Measurements from ENCODE around the gene TMEM79.

TMEM79 gene

DNA sequence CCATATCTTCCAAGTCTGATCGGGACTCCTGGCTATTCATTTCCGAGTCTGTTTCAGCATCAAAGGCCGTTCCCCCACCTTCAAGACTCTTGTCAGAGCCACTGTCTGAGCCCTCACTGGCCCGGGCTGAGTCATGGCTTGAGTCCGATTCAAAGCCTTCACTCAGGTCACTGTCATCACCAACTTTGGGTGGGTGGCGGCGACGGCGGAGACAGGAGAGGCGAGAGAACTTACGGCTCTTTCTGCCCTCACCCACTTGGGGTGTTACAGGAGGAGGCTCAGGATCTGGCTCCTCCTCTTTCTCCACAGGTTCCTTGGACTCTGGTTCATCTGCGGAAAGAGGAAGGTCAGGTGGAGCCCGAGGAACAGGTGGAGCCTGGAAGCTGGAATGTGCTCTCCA, 18.1 kb upstream of the TMEM79 start:
- no peak for FAIRE-seq

DNA sequence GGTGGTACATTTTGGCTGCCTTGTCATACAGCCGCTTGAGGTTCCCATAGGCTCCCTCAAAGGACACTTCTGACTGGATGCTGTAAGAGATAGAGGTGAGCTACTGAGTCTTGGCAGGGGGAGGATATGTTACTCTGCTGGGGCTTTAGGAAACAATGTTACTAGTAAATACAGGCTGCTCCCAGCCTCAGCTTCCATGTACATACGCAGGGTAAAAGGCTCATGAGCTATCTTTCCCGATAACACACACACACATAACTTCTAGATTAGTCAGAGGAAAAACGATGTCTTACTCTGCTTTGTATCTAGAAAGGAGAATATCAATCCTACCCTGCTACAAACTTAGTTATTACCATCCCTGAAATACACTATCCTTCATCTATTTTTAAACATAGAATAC, 15.8 kb upstream of the TMEM79 start:
- FAIRE-seq: no peak

DNA sequence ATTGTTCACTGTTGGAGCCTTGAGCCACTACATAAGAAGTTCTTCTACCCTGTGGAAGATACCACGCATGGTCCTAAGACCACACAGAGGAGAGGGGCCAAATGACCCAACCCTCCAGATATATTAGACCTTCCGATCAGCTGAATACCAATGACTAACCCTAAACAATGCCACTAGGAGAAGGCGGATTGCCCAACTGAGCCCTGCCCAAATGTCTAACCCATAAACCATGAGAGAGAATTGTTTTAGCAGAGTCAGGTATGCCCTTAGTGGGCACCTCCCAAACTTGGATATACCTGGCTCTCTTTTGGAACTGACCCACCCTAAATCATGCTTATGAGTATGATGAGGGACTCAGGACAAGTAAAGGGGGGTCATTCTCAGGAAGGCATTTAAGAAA, 13.8 kb upstream of the TMEM79 start:
- FAIRE-seq: no peak

DNA sequence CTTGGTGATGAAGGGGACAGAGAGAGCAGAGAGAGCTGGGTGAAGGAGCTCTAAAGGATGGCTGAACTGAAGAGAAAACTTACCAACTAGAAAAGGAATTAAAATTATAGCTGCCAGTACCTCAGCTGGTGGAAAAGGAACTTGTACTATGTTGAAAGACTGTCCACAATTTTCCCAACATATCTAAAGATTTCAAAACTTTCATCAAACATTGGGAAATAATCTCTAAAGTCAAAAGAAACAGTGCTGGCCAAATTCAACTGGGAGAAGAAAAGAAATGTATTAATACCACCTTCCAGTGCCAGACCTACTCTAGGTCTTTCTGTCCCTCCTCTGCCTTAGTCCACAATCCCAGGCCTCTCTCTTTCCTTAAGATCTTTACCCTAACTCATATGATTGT, 7.6 kb upstream of the TMEM79 start:
- no peak for FAIRE-seq

DNA sequence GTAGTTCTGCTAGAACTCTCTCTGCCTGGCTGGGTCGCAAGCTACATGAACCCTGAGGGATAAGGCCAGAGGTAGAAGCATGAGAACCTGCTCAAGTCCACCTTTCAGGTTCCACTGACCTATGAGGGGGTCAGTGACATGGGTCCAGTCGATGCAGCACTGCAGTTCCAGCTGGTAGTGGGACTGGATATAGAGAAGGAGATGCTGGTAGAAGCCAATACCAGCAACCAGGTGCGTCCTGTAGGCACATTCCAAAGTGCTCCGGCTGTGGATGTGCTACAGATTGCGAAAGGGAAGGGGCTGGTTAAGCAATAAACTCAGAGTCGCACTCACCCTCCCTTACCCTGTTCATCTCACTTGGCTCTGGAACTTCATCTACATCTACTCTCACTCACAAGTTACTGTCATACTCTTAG, 7.2 kb upstream of the TMEM79 start:
- no peak for FAIRE-seq

DNA sequence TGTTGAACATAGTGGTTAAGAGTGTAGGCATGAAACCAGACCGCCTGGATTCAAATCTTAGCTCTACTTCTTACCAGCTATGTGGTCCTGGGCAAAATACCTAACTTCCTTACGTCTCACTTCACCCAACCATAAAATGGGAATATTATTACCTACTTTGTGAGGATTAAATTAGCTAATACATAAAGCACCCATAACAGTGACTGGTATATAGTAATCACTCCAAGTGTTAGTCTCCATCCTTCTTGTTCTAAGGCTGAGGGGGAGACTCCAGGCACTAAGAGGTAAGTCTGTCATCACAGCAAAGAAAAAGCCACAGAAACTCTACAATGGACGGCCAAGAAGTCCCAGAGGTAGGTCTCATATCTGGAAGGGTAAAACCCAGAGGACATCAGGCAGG, 4.3 kb upstream of the TMEM79 start:
- no peak for FAIRE-seq

DNA sequence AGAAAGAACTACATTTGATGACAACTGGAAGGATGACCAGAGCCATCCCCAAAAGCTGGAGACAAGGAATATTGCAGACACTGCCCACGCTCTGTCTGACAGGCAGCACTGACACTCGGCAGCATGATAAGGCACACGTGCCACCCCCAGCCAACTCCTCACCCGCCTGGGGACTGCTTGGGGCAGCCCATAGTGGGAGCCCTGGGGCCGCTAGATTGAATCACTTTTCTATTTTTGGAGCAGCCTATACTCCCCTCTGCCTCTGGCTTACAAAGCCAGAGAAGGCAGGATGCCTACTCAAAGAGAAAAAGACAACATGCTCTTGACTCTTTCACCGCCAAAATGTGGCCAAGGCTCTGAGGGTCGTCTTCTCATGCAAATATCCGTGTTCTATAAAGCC, 2.8 kb upstream of the TMEM79 start:
- FAIRE-seq: no peak

DNA sequence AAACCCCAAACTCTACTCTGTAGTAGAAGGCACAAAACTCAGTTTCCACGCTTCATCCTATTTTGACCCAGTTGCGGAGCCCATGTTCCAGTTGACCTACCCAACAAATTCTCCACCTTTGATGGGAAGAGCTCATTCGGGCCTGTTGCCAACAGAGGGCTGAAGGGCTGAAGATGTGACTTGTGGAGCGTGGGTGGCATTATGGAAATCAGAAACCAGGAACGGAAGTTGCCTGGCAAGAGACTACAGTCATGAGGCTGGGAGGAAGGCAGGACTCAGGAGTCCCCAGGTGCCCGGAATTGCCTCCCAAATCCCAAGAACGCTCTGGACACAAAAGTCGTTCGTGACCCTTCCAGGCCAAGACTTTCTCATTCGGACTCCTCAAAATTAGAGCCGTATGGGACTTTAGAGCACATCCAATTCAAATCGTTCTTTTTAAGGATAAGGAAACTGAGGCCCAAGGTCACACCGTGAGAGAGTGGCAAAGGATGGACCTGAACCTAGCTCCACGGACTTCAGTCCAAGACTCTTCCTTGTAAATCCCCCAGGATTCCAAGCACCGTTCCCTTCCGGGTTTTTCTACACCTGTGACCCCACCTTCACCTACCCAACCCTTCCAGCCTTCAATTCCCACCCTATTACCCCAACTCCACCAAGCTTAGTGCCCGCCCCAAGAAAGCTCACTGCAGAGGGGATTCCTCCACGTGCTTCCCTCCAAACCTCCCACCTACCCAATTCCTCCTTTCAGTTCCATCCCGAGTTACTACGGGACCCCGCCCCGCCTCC, 2.2 kb upstream of the TMEM79 start:
- FAIRE-seq: no peak

DNA sequence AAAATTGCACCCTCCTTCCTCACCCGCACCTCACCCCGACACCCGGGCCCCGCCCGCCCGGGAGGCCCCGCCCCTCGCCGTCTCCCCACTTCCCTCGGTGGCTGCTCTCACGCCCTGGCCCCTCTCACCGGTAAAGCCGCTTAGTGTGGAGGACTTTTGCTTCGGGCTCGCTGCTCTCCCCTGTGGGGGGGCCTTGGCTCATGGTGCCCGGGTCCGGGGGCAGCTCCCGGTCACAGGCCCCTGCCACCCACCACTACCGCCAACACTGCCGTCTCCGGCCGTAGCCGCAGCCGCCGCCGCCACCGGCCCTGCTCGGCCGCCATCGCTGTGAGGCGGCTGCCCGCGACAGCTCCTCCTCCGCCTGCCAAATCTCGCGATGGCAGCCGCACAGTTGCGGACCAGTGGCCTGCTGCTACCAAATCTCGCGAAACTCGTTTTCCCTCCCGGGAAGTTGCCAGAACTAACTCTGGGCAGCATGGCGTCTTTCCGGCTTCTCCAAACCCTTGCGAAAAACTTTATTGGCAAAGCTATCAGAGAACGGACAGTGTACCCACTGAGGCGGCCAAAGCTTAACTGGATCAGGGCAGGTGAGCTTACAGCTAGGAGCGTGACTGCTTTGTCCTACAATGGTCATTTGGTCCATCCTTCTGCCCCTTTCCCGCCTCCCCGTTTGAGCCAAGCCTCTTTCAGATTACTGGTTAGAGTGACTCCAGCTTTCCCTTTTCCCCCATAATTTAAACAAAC, 1.5 kb upstream of the TMEM79 start, which contains the start of gene SMG5:
SMG5 (minus strand) TSS at position 347 of the 744 bp plus-strand sequence; CDS start at position 202, 145 bp downstream.
- peak; percentile 59 for FAIRE-seq

DNA sequence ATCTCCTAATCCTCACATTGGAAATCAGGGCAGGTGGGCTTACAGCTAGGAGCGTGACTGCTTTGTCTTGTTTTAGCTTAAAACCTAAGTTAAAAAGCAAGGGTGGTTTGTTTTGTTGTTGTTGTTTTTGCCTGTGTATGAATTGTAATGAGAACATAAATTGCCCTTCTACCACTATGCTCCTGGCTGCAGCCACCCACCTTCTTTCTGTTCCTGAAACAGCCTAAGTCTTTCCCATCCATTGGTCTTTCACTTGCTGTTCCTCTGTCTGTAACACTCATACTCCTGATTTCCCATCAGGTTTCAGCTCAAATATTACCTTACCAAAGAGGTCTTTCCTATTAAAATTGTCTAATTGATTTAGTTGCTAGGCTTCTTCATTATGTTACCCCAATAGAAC, 604 bp upstream of the TMEM79 start:
- no peak for FAIRE-seq

DNA sequence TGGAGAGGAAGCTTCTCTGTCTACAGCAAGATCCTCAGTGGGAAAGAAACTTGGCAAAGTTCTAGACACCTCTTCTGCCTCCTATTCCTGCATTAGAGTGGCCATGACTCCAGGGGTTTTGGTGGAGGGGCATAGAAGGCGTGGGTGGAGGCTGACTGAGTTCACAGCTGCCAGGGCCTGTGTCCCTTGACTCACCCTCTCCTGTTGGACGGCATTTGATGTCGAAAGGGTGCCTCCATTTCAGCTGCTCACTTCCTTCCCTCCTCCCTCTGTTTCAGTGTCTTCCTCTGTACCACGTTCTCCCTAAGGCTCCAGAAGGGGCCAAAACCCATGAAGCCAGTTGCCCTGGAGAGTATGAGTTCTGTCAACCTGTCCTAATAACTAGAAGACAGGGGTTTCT, 632 bp downstream of the TMEM79 start:
- FAIRE-seq: no peak

DNA sequence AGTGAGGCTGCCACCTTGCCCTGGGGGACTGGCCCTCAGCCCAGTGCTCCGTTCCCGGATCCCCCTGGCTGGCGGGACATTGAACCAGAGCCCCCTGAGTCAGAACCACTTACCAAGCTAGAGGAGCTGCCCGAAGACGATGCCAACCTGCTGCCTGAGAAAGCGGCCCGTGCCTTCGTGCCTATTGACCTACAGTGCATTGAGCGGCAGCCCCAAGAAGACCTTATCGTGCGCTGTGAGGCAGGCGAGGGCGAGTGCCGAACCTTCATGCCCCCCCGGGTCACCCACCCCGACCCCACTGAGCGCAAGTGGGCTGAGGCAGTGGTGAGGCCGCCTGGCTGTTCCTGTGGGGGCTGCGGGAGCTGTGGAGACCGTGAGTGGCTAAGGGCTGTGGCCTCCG, 1.3 kb downstream of the TMEM79 start:
- no peak for FAIRE-seq

DNA sequence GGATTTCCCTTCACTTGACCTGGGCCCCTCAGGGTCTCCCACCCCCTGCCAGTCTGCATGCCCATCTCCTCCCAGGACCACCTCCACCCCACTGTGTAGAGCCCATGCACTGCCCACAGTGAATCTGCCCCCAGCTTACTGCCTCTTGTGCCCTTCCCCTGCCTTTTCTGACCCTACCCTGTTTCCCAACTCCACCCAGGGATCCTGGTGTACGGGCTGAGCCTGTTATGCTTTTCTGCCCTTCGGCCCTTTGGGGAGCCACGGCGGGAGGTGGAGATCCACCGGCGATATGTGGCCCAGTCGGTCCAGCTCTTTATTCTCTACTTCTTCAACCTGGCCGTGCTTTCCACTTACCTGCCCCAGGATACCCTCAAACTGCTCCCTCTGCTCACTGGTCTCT, 1.9 kb downstream of the TMEM79 start:
- FAIRE-seq: no peak

DNA sequence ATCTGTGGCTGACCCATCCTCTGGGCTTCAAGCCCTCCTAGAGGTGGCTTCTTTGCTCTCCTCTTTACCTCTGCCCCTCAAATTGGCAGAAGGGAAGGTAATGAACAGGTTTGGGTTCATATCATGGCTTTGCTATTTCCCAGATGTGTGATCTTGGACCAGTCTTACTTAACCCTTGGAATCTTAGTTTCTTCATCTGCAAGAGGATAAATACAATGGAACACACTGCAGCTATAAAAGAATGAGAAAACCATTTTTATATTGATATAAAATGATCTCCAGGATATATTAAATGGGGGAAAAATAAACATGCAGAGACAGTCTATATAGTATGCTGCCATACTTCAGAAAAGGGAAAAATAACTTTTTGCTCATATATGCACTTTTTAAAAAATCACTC, 5.7 kb downstream of the TMEM79 start:
- FAIRE-seq: no peak

DNA sequence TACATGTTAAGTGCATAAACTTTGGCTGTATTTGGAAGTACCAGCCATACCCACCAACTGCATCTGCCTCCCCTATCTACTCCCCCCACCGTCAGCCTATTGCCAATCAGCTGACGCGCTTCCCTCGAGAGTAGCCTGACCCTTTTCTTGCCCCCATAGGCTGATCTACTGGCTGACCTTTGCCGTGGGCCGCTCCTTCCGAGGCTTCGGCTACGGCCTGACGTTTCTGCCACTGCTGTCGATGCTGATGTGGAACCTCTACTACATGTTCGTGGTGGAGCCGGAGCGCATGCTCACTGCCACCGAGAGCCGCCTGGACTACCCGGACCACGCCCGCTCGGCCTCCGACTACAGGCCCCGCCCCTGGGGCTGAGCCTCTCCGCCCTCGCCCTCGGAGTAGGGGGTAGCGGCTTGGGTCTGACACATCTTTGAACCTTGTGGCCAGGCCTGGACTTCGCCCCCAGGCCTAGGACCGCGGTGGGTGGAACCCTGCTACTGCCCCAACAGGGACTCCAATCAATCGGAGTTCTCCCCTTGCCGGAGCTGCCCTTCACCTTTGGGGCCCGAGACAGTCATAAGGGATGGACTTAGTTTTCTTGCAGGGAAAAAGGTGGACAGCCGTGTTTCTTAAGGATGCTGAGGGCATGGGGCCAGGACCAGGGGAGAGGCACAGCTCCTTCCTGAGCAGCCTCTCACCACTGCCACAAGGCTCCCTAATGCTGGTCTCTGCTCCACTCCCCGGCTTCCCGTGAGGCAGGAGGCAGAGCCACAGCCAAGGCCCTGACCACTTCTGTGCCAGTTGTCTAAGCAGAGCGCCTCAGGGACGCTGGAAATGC, 7.3 kb downstream of the TMEM79 start:
- no peak for FAIRE-seq

DNA sequence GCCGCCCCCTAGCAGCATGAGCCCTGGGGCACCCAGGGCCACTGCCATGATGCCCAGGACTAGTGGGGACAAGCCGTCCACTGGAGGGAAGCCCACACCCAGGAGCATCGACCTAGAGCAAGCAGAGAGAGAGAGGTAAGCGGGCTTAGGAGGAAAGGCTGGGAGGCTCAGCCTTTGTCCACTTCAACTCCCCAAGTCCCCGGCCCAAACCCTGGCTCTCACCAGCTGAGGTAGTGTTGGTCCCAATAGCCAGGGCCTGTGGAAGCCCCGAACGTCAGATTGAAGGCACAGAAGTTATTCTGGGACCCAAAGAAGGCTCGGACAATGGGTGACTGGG, 8.9 kb downstream of the TMEM79 start:
- no peak for FAIRE-seq

DNA sequence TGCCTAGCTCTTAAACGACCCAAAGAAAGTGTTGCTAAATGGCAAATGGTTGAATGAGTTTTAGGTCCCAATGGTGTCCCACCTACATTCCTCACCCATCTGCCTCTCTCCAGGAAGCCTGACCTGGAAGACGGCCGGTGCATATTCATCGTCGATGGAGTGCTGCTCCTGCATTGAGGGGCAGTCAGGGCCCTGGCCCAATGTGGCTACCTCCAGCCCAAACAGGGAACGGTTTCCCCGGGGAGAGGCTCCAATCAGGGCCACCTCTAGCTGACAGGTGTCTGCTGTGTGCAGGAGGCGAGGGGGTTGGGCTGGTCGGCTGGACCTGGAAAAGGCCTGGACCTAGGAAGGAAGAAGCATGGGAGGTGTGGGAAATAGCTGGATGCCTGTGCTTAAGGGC, 9.8 kb downstream of the TMEM79 start:
- no peak for FAIRE-seq

DNA sequence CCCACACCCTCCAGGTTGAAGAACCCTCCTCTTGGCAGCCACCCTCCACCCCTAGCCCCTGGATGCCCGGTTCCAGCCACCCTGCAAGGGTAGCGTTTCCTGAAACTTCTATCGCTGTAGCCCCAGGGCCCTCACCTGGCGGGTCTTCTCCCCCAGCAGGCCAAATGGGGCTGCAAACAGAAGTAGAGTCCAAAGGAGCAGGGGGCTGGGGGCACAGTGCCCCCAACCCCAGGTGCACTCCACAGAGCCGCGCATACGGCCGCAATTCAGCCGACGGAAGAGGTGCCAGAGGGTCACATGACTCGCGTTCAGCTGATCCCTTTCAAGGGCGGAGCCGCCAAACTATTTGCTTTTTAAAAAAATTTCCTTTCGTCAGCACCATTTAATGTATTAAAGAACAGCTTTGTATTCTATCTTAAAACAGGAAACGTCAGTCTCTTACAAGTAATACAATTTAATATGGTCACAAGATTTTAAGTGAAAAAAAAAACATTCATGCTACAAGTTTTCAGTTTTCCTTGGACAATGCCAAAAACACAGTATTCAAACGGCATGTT, 11.3 kb downstream of the TMEM79 start, which contains the start of gene GLMP:
GLMP (minus strand) TSS at position 289 of the 557 bp plus-strand sequence; CDS start at position 255, 34 bp downstream.
- FAIRE-seq: peak; percentile 66

DNA sequence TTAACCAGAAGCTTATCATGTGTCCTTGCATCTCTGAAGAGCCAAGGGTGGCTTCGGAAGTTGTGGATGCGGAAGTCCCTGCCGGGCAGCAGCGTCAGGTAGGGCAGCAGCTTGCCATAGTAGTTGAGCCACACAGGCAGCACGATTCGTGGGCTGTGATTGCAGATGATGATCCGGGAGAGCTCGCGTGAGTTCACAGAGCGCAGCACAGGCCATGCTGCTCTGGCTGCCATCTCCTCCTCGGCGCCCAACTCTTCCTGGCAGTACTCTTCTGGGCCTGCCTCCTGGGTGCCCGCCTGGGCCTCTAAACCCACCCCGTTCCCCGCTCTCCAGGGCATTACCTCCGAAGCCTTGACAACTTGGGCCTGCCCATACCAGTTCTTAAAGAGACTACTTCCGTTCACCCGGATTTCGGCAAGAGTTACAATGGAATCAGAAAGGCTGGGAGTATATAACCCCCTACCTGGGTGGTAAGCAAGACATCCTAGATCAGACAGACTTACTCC, 14.8 kb downstream of the TMEM79 start, which contains the start of gene VHLL:
VHLL (minus strand) TSS at position 456 of the 506 bp plus-strand sequence; CDS start at position 338, 118 bp downstream.
- no peak for FAIRE-seq

DNA sequence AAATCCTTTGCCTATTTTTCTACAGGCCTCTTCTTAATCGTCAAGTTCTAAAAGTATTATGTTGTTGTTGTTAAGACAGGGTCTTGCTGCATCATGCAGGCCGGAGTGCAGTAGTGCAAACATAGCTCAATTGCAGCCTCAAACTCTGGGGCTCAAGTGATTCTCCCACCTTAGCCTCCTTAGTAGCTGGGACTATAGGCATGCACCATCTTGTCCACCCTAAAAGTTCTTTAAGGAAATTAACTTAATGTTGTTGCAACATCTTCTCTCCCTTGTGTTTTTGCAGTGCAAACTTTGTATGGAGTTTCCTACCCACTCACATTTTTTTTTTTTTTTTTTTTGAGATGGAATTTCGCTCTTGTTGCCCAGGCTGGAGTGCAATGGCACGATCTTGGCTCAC, 19.1 kb downstream of the TMEM79 start:
- no peak for FAIRE-seq

DNA sequence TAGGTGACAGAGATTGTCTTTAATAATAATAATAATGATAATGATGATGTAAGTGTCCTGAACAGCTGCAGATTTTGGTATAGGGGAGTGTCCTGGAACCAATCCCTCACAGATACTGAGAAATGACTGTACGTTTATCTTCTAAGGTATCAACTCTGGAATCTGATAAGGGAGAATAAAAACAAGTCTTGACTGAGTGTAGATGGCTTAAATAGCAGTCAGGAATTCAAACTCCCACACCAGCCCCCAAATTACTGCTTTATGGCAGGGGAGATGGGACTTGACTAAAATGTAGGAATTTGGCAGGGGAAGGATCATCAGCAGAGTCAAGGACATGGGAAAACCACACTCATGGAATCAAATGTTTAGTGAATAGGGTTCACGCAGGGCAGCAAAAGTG, 21.1 kb downstream of the TMEM79 start:
- FAIRE-seq: no peak

DNA sequence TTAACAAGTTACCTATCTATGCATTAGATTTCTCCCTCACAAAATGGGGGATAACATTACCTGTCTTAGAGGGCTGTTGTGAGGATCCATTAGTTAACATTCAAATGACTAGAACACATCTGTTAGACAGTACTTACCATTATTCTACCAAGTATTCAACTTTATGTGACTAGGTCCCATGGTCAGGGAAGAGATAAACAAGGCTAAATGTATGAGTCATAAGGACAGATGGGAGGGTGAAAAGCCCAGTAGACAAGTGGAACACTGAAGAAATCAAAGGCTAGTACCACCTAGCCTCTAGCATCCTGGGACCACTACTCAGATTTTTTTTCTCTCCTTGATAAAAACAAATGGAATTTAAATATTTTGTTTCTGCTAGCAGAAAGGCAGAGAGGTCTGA, 24.0 kb downstream of the TMEM79 start:
- FAIRE-seq: no peak

DNA sequence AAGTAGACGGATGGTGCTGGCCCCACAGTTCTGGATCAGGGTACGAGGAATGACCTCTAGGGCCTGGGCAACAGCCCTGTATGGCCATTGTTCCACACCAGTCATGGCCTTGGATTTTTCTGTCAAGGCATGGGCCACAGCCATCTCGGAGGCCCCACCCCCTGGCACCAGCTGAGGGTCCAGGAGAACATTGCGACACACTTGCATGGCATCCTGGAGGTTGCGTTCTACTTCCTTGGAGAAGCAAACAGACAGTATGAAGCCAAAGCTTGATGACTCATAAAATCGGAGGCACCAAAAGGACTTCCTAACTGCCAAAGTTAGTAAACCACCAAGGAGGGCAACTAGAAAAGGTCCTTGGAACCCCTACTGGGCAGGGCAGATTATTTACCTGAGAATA, 26.8 kb downstream of the TMEM79 start:
- no peak for FAIRE-seq

Data from endometrium (tissue), 2 donors.